NCI-H774 (cell line): ENCODE data around the gene S100A4.
"Not testable (repeated sequence)": the region's sequence is repeated elsewhere in the genome, so short reads cannot be mapped to it uniquely, and the experiment has no call there.

Experiments
- DNase-seq: peaks from one replicate; lab custom pipeline; 2025; lab: John Stamatoyannopoulos, UW

S100A4 gene

GRCh38 chr1:153533689-153534201, 11.9 kb downstream of the S100A4 start:
- no peak for DNase-seq

- DNase-seq, result peak; percentile 84
Observed at GRCh38 chr1:153532769-153533599, 12.6 kb downstream of the S100A4 start.

GRCh38 chr1:153532181-153532580, 13.4 kb downstream of the S100A4 start:
- DNase-seq, result no peak

DNA sequence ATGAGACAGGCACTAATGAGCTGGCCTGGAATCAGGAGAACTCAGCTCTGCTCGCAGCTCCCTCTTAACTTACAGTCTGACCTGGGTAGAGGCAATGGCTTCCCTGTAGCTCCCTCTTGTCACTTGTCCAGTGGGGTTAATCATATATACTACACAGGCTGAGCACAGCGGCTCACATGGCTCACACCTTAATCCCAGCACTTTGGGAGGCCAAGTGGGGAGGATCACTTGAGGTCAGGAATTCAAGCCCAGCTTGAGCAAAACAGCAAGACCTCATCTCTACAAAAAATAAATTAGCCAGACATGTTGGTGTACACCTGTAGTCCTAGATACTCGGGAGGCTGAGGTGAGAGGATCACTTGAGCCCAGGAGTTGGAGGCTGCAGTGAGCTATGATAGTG, 14.0 kb downstream of the S100A4 start:
- no peak for DNase-seq

GRCh38 chr1:153527683-153528040, 17.9 kb downstream of the S100A4 start:
- DNase-seq, result no peak

DNA sequence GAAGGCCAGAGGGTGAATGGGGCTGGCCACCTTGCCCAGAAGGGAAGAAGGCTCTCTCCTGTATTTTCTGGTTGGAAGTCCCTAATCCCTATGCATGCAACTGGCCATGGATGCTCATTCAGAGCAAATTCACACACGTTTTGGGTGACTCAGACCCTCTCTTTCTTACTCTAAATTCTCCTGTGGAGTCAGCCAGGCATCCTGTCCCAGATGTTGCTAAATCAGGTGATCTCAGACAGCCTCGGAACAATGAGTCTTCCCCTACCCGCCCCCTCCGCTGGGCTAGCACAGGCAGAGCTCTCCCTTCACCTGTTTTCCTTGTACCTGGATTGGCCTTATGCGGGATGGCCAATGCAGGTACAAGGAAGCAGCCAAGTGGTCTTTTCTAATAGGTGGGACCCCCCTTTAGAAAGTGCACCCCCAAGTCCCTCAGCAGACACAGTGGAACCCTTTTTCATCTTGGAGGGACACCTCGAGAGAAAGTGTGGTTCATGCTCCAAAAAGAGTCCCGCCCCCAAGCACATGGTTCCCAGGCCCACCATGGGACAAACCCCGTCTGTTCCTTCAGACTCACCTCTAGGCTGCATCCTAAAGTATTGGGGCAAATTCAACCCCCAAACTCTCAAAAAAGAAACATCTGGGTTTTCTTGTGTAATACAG, 18.5 kb downstream of the S100A4 start:
- DNase-seq, result no peak

GRCh38 chr1:153526132-153526543, 19.5 kb downstream of the S100A4 start:
- no peak for DNase-seq

DNA sequence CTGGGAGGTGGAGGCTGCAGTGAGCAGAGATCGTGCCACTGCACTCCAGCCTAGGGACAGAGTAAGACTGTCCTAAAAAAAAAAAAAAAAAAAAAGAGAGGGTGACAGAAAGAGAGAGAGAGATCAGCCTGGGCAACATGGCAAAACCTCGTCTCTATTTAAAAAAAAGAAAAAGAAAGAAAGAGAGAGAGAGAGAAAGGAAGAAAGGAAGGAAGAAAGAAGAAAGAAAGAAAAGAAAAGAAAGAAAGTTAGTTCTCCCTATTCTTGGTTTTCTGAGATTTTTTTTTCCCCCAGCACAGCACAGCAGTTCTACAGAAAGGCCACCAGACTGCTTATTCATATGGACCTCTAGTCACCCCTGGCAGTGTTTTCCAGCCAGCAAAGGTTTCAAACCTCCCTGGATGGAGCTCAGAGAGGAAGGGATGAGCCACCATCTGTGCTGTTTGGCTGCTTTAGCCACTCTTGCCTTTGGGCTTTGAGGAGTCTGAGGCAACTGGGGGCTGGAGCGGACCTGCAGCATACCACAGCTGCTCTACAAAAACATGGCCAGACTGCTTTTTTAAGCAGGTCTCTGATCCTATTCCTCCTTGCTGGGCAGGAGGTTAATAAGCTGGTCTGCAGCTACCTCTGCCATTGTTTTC, 20.4 kb downstream of the S100A4 start:
- no peak for DNase-seq

- DNase-seq, result not testable (repeated sequence)
Observed at GRCh38 chr1:153522353-153523048, 23.1 kb downstream of the S100A4 start.

DNA sequence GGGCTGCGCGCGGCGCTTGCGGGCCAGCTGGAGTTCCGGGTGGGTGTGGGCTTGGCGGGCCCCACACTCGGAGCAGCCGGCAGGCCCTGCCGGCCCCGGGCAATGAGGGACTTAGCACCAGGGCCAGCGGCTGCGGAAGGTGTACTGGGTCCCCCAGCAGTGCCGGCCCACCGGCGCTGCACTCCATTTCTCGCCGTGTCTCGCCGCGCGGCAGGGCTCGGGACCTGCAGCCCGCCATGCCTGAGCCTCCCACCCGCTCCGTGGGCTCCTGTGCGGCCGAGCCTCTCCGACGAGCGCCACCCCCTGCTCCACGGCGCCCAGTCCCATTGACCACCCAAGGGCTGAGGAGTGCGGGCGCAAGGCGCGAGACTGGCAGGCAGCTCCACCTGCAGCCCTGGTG, 23.8 kb downstream of the S100A4 start:
- not testable (repeated sequence) for DNase-seq

DNA sequence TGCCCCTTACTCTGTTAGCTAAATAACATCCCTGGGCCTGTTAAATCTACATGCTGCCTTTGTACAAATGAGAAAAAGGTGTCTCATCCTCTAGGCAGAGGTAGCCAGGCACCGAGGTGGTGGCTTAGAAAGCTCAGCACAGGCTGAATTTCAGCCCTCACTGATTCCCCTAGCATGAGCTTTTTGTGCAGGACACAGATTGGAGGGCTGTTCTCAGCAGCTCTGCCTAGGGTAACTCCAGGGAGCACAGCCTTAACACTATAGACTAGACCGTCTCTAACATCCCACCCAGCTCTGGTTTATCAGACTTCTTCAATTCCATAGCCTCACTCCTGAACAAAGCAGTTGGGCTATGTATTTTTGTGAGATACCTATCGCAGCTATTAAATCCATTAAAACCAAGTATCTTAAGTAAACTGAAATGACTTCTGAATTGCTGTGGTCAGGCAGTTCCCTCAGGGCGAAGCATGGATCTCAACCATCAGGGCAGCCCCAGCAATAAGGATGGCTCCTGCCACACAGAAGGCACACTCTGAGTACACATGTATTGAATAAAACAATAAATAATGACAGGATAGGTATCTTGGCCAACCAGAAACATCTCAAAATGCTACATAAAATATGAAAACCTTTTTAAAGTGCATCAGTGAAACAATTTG, 24.7 kb downstream of the S100A4 start:
- DNase-seq, result no peak

DNA sequence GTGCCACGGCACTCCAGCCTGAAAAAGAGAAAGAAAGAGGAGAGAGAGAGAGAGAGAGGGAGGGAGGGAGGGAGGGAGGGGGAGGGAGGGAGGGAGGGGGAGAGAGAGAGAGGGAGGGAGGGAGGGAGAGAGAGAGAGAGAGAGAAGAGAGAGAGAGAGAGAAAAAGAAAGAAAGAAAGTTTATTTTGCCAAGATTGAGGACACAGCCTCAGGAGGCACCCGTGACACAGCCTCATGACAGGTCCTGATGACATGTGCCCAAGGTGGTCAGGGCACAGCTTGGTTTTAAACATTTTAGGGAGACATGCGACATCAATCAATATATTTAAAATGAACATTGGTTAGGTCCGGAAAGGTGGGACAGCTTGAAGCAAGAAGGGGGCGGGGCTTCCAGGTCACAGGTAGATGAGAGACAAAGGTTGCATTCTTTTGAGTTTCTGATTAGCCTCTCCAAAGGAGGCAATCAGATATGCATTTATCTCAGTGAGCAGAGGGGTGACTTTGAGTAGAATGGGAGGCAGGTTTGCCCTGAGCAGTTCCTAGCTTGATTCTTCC, 25.4 kb downstream of the S100A4 start:
- DNase-seq, result not testable (repeated sequence)

GRCh38 chr1:153519242-153519641, 26.4 kb downstream of the S100A4 start:
- no peak for DNase-seq

DNA sequence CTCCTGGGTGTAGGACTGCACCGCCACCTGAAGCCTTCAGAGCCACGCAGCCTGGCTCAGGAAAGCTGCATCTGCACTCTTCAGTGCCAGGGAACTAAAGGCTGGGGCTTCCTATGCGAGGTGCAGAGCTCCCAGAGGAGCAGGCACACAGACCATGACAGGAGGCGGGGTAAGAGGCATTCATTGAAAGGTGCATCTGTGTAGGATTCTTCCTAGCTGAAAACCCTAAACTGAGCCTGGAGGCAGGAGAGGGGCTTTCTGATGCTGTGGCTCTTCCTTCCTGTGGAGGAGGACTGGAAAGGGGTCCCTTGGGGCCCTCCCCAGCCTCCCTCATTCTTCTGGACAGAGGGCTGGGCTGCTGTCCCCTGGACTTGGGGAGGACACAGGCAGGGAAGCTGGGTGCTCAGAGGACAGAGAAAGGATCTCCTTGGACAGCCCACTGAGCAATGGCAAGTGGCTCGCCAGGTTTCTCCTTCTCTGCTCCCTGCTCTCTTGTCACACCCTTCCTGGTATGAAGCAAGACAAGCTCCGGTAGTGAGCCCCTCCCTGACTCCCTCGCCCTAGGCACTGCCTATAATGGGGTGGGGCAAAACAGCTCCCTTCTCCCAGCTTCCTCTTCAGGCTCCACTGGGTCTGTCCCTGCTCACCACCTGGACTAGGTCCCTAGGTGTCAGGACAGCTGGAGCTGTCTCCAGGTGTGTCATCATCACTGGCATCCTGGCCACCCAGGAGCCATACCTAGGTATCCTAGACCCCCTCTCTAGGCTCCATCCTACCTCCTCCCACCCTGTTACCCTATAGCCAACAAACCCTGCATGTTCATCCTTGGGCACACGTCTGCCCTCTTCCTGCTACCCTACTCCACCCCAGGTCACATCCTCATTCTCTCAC, 29.9 kb downstream of the S100A4 start:
- no peak for DNase-seq

- no peak for DNase-seq
Observed at GRCh38 chr1:153513666-153514065, 31.9 kb downstream of the S100A4 start.

DNA sequence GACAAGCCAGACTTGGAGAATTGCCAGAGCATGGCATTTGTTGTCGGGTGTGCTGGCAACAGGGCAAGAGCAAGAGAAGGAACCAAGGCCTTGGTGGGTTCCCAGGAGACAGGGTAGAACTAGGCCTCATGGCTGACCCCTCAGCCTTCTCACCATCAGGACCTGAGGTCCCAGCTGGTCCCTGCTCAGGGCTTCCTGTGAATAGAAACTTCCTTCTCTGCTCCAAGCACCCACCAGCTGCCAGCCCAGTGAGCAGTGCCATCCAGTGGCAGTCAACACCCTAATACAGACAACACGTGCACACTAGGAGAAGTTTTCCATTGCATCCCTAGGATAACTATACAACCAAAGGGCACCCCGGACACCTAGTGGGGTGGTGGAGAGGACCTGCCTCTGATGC, 32.6 kb downstream of the S100A4 start:
- DNase-seq, result no peak

GRCh38 chr1:153510984-153511410, 34.6 kb downstream of the S100A4 start:
- peak; percentile 68 for DNase-seq

- DNase-seq, result no peak
Observed at GRCh38 chr1:153509729-153510354, 35.8 kb downstream of the S100A4 start.

- DNase-seq, result no peak
Observed at GRCh38 chr1:153509036-153509435, 36.6 kb downstream of the S100A4 start.
